Sigmoid colon (tissue), 7 donors: Measurements from ENCODE around the gene ABI2. TPM values are rescaled to one million over a fixed set of nuclear protein-coding genes. Genes with fewer than 3 reads are reported as not detected.
"Not testable (repeated sequence)": the region's sequence is repeated elsewhere in the genome, so short reads cannot be mapped to it uniquely, and the experiment has no call there.

Experiments used
- DNase-seq: peaks from one replicate; pipeline ENCODE4 v3.0.0-alpha.2; 2019
- H3K27ac ChIP-seq, 4 donors: fragments of 200-600 bp; sonication (generic); one replicate each; pipeline ENCODE4 v1.5.1; 2016 to 2019; ENCODE audit warnings: mild to moderate bottlenecking in 1 of 4
- H3K27me3 ChIP-seq, 3 donors: fragments of 200-600 bp; sonication (generic); one replicate each; pipeline ENCODE4 v1.5.1; 2019; ENCODE audit warnings: mild to moderate bottlenecking in 1 of 3
- H3K36me3 ChIP-seq, 4 donors: fragments of 200-600 bp; sonication (generic); one replicate each; pipeline ENCODE4 v1.5.1; 2016 to 2019
- H3K4me1 ChIP-seq, 4 donors: fragments of 200-600 bp; sonication (generic); one replicate each; pipeline ENCODE4 v1.5.1; 2017 to 2019
- H3K4me3 ChIP-seq, 4 donors: fragments of 200-600 bp; sonication (generic); one replicate each; pipeline ENCODE4 v1.5.1; 2017 to 2019; ENCODE audit warnings: mild to moderate bottlenecking in 2 of 4, moderate library complexity in 1 of 4
- H3K9me3 ChIP-seq, 4 donors: fragments of 200-600 bp in 3 of 4; sonication (generic) in 3 of 4; one replicate each; pipeline versions ENCODE4 v1.5.1 to v1.6.1; 2013 to 2019
- CTCF ChIP-seq, 4 experiments: fragments of 450-650 bp in 3 of 4; fragments of 200-600 bp in 1 of 4; IDR thresholded peaks; one replicate each; pipeline ENCODE4 v1.5.1; 2016 to 2019; ENCODE audit warnings: antibody characterized with exemption in 4 of 4, mild to moderate bottlenecking in 3 of 4, moderate library complexity in 2 of 4
- EP300 ChIP-seq, 4 donors: sonication (generic); formaldehyde crosslinking; IDR thresholded peaks; one replicate each; pipeline ENCODE4 v1.6.1; 2017; ENCODE audit warnings: antibody characterized with exemption in 4 of 4
- POLR2A ChIP-seq, 2 donors: fragments of 450-650 bp; IDR thresholded peaks; one replicate each; pipeline ENCODE4 v1.6.1; 2016; ENCODE audit warnings: antibody characterized with exemption in 2 of 2, mild to moderate bottlenecking in 2 of 2, moderate library complexity in 2 of 2
- POLR2AphosphoS5 ChIP-seq, 4 donors: sonication (generic); formaldehyde crosslinking; IDR thresholded peaks; one replicate each; pipeline ENCODE4 v1.6.1; 2017; ENCODE audit warnings: antibody characterized with exemption in 4 of 4
- WGBS, 2 donors: extraction: QIAGEN DNeasy Blood & Tissue Kit; methylation state at CpG; one replicate each; pipeline ENCODE4 v1.1.7; 2013; 5-methylcytosine and 5-hydroxymethylcytosine counted together
- intact Hi-C: fragments of 100-400 bp; cut with DNase I; formaldehyde crosslinking; loops from one replicate; pipeline ENCODE4 v1.15.1; 2023
- polyA plus RNA-seq, 3 donors: library from polyadenylated mRNA; stranded (reverse); fragments of 200-250 nt; gene quantifications; one replicate each; pipeline ENCODE4 v1.2.3, GENCODE V29; 2013
- total RNA-seq, 4 donors: library from RNA; depleted of rRNA; stranded (reverse); fragments of >200 nt; gene quantifications; one replicate each; pipeline ENCODE4 v1.1.0, GENCODE V29; 2016
- donor health status: healthy with polysubstance abuse.
- donor health status: Bipolar disorder and iron deficiency.
- donor health status: healthy.

ABI2 gene
- total and polyA plus RNA-seq, 7 donors = 3.6 to 61.9 (median 38.3) TPM

GRCh38 chr2:203301667-203302066 is 26.5 kb upstream of the ABI2 start:
- WGBS, 2 donors = 97 to 98% methylated on average over 3 of the region's 3 CpGs
- H3K4me1 ChIP-seq = no peaks in the 10 kb centered on the region
- H3K27ac ChIP-seq = no peak overlapping the region
- no peaks in the 10 kb centered on the region for H3K27me3 ChIP-seq
- no peak overlapping the region for H3K4me3 ChIP-seq
- intact Hi-C loops = loop anchor here (10.0 kb wide), 1 partner anchor 373 kb away; no protein-coding TSS in a partner anchor
- peaks cover 0 to 36% (median 0%) of the 10 kb centered on the region in 4 donors for H3K36me3 ChIP-seq
- no peaks in the 10 kb centered on the region for H3K9me3 ChIP-seq
- TF ChIP-seq POLR2AphosphoS5 (IDR thresholded peaks at IDR 0.05) (no peak), CTCF (IDR thresholded peaks at IDR 0.05) (no peak), EP300 (IDR thresholded peaks at IDR 0.05) (no peak), POLR2A (IDR thresholded peaks at IDR 0.05) (no peak)
- DNase-seq = no peak

DNA sequence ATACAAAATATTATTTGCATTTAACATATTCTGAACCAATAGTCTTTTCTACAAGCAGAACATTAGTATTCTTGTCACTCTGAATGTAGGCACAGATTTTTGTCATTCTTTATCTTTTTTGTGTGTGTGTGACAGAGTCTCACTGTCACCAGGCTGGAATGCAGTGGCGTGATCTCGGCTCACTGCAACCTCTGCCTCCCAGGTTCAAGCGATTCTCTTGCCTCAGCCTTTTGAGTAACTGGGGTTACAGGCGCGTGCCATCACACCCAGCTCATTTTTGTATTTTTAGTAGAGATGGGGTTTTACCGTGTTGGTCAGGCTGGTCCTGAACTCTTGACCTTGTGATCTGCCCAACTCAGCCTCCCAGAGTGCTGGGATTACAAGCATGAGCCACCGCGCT is 25.6 kb upstream of the ABI2 start:
- WGBS, 2 donors = 98% methylated on average over 8 of the region's 8 CpGs
- not testable (repeated sequence) for H3K27me3 ChIP-seq, DNase-seq, H3K4me1 ChIP-seq, H3K4me3 ChIP-seq, H3K27ac ChIP-seq, H3K9me3 ChIP-seq
- intact Hi-C loops = loop anchor here (10.0 kb wide), 1 partner anchor 372 kb away; no protein-coding TSS in a partner anchor
- H3K36me3 ChIP-seq = peaks cover 0 to 36% (median 0%) of the 10 kb centered on the region in 4 donors

DNA sequence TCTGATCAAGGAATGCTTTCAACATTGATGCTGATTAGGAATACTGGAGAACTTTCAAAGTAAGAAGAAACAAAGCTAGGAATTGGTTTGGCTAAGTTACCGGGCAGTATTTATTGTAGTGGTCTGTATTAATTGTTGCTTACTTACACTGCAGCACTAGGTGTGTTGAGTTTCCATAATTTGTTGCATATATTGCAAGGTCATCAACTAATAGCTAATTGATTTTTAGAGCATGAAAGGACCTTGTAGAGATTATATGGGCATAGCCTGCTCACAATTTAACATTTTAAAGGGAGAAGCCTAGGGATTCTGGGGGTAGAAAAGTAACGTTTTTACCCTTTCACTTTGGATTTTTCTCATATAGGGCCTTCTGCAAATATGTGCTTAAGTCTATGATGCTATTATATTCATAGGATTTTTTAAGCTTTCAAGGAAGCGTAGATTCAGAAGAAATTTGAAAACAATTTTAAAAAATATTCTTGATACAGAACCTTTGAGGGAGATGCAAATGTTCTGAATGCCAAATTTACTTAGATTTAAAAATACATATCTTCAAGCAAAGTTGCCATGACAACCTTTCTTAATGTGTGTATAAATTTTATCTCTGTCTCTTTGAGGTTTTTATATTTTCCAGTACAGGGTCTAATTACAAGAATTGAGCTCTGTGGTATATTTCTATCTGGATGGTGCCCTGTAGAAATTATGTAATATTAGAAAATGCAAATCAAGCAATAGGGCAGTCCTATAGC is 17.3 kb upstream of the ABI2 start:
- Histone ChIP-seq H3K27ac (no peak overlapping the region), H3K36me3 (peaks cover 0 to 17% (median 0%) of the 10 kb centered on the region in 4 donors), H3K27me3 (no peaks in the 10 kb centered on the region), H3K9me3 (no peaks in the 10 kb centered on the region), H3K4me3 (no peak overlapping the region), H3K4me1 (no peaks in the 10 kb centered on the region)
- no peak for TF ChIP-seq POLR2AphosphoS5 (IDR thresholded peaks at IDR 0.05)
- TF ChIP-seq POLR2A (IDR thresholded peaks at IDR 0.05) = no peak
- TF ChIP-seq EP300 (IDR thresholded peaks at IDR 0.05) = no peak
- TF ChIP-seq CTCF (IDR thresholded peaks at IDR 0.05) = no peak
- 92 to 93% methylated on average over 3 of the region's 3 CpGs for WGBS, 2 donors
- intact Hi-C loops = no loop called here
- DNase-seq = no peak

GRCh38 chr2:203326356-203326755 is 1.8 kb upstream of the ABI2 start:
- H3K9me3 ChIP-seq = no peaks in the 10 kb centered on the region
- intact Hi-C loops = loop anchor here (5.0 kb wide), 1 partner anchor 126 kb away; no protein-coding TSS in a partner anchor

More at GRCh38 chr2:203326356-203326755, 1.8 kb upstream of the ABI2 start:
- no peak for DNase-seq
- no peak for TF ChIP-seq POLR2A (IDR thresholded peaks at IDR 0.05)
- no peak for TF ChIP-seq EP300 (IDR thresholded peaks at IDR 0.05)
- TF ChIP-seq CTCF (IDR thresholded peaks at IDR 0.05) = no peak
- TF ChIP-seq POLR2AphosphoS5 (IDR thresholded peaks at IDR 0.05) = no peak
- Histone ChIP-seq H3K27ac (no peak overlapping the region), H3K36me3 (no peaks in the 10 kb centered on the region), H3K27me3 (no peaks in the 10 kb centered on the region), H3K4me1 (peaks cover 0 to 26% (median 19%) of the 10 kb centered on the region in 4 donors), H3K4me3 (no peak overlapping the region)
- WGBS, 2 donors = 85 to 88% methylated on average over 1 of the region's 1 CpG
